Mucosa of descending colon (tissue), 3 donors: ENCODE measurements around the gene LRIG2. TPM values are rescaled to one million over a fixed set of nuclear protein-coding genes. Genes with fewer than 3 reads are reported as not detected.
A peak's percentile ranks its signal among the peaks of the same experiment; 100 is the strongest.

Experiments used
- ATAC-seq: fragments of 200-7000 bp; cut with Tn5 transposase; one replicate; pipeline ENCODE4 v1.9.1; 2020; ENCODE audit warnings: mild to moderate bottlenecking, moderate library complexity
- DNase-seq, 3 donors: peaks; one replicate each; pipeline ENCODE4 v3.0.0-alpha.2; 2020
- H3K36me3 ChIP-seq: fragments of 200-600 bp; one replicate; pipeline ENCODE4 v1.8.0; 2021; ENCODE audit warnings: low read depth, mild to moderate bottlenecking
- H3K4me1 ChIP-seq: fragments of 200-600 bp; one replicate; pipeline ENCODE4 v1.8.0; 2021; ENCODE audit warnings: low read depth, mild to moderate bottlenecking
- H3K4me3 ChIP-seq: fragments of 200-600 bp; one replicate; pipeline ENCODE4 v1.8.0; 2021; ENCODE audit warnings: mild to moderate bottlenecking
- H3K9me3 ChIP-seq: fragments of 200-600 bp; one replicate; pipeline ENCODE4 v1.8.0; 2021; ENCODE audit warnings: mild to moderate bottlenecking
- intact Hi-C, 2 donors: fragments of 100-400 bp; cut with DNase I in 1 of 2; cut with micrococcal nuclease in 1 of 2; formaldehyde crosslinking; loops; one replicate each; pipeline versions ENCODE4 v1.11.0 to v1.11.1; 2022; cut with DNase I, micrococcal nuclease
- total RNA-seq, 3 donors: library from RNA; stranded (reverse); fragmentation: NEBNext Ultra II Directional in 2 of 3; extraction: Animal tissue kit (Norgen Biotek cat#: 25700) in 2 of 3; gene quantifications; one replicate each; pipeline versions ENCODE4 v1.2.1 to v1.2.4, GENCODE V29; 2021 to 2023
- TF ChIP-seq, protein P1 (sequence below): fragments of 200-600 bp; IDR thresholded peaks from one replicate; pipeline ENCODE4 v1.8.0; 2022; ENCODE audit warnings: antibody characterized with exemption, mild to moderate bottlenecking
- donor health status: DM: no; HTN: no; CAD: no; lungs with moderate emphysema.
- donor health status: DM: no; HTN: no; CAD: no.
- donor health status: DM: no; HTN: yes; CAD: no.

Gene LRIG2
- total RNA-seq, 3 donors from 2014 or later: 15.4 to 26.8 (median 16.4) TPM

DNA sequence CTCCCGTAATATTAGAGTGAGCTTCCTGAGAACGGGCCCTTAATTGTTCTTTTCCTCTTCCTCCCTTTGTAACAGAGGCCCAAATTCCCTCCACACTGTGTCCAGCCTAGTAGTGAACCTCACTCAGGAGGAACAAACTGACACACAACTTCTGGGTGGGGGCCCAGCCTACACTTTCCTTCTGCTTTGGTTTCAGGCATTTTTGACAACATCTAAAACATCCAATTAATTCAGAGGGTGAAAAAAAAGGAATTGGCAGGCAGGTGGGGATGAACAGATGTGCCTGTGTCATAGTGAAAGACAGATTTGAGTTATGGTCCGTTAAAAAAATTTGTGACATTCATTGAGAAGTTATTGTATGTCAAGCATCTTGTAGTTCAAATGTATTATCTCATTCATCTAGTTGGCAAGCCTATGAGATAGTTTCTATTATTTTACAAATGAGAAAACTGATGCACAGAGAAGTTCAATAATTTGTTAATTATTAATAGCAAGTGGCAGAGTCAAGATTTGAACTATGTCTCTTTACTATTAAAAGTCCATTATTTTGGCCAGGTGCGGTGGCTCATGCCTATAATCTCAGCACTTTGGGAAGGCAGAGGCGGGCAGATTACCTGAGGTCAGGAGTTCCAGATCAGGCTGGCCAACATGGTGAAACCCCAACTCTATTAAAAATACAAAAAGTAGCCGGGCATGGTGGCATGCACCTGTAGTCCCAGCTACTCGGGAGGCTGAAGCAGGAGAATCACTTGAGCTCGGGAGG is 41.6 kb upstream of the LRIG2 start:
- no peak overlapping the region for H3K4me3 ChIP-seq
- ATAC-seq (no peak), DNase-seq (no peak)
- TF ChIP-seq, protein P1, sequence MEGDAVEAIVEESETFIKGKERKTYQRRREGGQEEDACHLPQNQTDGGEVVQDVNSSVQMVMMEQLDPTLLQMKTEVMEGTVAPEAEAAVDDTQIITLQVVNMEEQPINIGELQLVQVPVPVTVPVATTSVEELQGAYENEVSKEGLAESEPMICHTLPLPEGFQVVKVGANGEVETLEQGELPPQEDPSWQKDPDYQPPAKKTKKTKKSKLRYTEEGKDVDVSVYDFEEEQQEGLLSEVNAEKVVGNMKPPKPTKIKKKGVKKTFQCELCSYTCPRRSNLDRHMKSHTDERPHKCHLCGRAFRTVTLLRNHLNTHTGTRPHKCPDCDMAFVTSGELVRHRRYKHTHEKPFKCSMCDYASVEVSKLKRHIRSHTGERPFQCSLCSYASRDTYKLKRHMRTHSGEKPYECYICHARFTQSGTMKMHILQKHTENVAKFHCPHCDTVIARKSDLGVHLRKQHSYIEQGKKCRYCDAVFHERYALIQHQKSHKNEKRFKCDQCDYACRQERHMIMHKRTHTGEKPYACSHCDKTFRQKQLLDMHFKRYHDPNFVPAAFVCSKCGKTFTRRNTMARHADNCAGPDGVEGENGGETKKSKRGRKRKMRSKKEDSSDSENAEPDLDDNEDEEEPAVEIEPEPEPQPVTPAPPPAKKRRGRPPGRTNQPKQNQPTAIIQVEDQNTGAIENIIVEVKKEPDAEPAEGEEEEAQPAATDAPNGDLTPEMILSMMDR: no peak
- H3K9me3 ChIP-seq: no peaks in the 10 kb centered on the region
- no peaks in the 10 kb centered on the region for H3K36me3 ChIP-seq
- intact Hi-C loops: no loop called here
- H3K4me1 ChIP-seq: no peaks in the 10 kb centered on the region

DNA sequence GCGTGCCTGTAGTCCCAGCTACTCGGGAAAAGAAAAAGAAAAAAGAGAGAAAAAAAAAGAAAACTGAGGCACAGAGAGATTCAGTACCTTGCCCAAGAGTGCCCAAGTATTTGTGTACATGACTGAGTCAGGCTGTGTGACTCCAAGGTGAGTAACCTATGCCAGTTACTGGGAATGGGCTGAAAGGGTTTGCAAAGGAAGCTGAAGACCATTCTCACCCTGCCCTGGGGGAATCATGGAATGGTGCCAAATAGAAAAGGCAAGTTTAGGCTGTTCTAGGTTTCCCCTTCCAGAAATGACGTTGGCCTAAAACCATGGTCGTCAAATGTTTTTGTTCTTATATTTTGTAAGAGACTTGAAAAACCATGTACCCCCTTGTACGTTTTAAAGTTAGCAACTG is 37.9 kb upstream of the LRIG2 start:
- Histone ChIP-seq H3K9me3 (no peaks in the 10 kb centered on the region), H3K36me3 (no peaks in the 10 kb centered on the region), H3K4me3 (no peak overlapping the region), H3K4me1 (peaks cover 2% of the 10 kb centered on the region)
- DNase-seq: no peak
- TF ChIP-seq, protein P1: no peak
- no peak for ATAC-seq
- intact Hi-C loops: no loop called here

DNA sequence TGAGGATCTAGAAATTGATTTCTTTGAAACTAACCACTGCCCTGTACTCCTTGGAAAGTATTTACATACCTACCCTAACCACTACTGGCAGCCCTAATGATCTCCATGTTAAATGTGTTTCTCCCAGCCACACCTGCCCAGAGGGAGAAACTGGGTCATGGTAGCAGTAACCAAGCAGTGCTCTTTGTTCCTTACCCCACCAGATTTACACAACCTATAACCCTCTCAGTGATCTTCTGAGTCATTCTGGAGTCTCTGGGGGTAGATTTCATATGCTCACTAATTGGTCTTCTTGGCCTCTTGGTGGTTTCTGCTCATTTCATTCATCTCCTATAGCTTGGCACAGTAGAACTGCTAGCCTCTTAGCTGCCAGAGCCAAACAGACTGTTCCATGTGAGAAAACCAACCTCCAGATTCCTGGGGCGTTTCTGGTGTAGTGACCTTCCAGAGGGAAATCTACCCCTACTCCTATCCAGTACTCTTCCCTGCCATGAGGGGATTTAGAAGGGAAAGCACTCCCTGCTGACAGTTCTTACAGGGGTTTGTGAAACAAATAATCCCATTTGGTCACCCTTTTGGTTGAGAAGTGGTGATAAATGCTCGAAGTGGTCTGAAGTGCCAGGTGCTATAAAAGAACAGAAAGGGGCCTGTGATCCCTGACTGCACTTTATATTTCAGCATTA is 36.2 kb upstream of the LRIG2 start:
- peak; percentile 33 for ATAC-seq
- H3K9me3 ChIP-seq: no peaks in the 10 kb centered on the region
- H3K4me3 ChIP-seq: no peak overlapping the region
- TF ChIP-seq, protein P1: no peak
- no peaks in the 10 kb centered on the region for H3K36me3 ChIP-seq
- intact Hi-C loops: no loop called here
- H3K4me1 ChIP-seq: peaks cover 3% of the 10 kb centered on the region
- DNase-seq: no peak

DNA sequence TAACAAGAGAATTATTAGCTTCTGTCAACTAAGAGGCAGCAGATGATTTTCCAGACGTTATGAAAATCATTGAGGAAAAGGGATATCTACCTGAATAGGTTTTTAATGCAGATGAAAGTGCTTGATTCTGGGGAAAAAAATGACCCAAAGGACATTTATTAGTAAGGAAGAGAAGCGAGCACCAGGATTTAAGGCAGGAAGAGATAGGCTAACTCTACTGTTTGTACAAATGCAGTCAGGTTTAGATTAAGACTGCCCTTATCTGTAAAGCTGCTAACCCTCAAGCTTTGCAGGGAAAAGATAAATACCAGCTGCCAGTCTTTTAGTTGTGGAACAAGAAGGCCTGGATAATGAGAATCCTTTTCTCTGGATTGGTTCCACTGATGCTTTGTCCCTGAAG is 33.0 kb upstream of the LRIG2 start:
- intact Hi-C loops: loop anchor here in 1 of 2 donors (5.0 to 10.0 kb wide), 2 partner anchors 158 to 325 kb away; partner anchors contain the start of gene PPM1J
- peaks cover 18% of the 10 kb centered on the region for H3K4me1 ChIP-seq
- H3K9me3 ChIP-seq: no peaks in the 10 kb centered on the region
- DNase-seq (no peak), ATAC-seq (no peak)
- TF ChIP-seq, protein P1: no peak
- no peak overlapping the region for H3K4me3 ChIP-seq
- H3K36me3 ChIP-seq: no peaks in the 10 kb centered on the region

- ATAC-seq (no peak), DNase-seq (no peak)
- Histone ChIP-seq H3K4me3 (no peak overlapping the region), H3K4me1 (peaks cover 18% of the 10 kb centered on the region), H3K9me3 (no peaks in the 10 kb centered on the region), H3K36me3 (no peaks in the 10 kb centered on the region)
- intact Hi-C loops: loop anchor here in 1 of 2 donors (5.0 to 10.0 kb wide), 2 partner anchors 159 to 326 kb away; partner anchors contain the start of gene PPM1J
- TF ChIP-seq, protein P1: no peak
These were observed 32.1 kb upstream of the LRIG2 start for GRCh38 chr1:113040718-113041412.
